HK-2 (cell line): ENCODE measurements around the gene OR4D11.
A peak's percentile ranks its signal among the peaks of the same experiment; 100 is the strongest.

ENCODE experiments used
- DNase-seq: peaks from one replicate; pipeline ENCODE4 v3.0.0-alpha.2; 2018; ENCODE audit not compliant: unreplicated experiment

The OR4D11 gene

DNA sequence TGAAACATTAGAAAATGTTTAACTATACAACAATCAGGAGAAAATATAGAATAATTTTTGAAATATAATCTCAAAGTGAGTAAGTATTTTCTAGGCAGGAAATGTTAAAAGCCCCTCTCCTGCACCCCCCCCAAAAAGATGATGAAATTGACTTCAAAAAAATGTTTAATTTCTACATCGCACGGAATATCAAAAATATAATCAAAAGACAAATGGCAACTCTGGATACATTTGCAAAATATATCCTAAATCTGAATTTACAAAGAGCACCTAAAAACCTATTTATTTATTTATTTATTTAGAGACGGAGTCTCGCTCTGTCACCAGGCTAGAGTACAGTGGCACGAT is 44.9 kb downstream of the OR4D11 start:
- DNase-seq, result no peak

DNA sequence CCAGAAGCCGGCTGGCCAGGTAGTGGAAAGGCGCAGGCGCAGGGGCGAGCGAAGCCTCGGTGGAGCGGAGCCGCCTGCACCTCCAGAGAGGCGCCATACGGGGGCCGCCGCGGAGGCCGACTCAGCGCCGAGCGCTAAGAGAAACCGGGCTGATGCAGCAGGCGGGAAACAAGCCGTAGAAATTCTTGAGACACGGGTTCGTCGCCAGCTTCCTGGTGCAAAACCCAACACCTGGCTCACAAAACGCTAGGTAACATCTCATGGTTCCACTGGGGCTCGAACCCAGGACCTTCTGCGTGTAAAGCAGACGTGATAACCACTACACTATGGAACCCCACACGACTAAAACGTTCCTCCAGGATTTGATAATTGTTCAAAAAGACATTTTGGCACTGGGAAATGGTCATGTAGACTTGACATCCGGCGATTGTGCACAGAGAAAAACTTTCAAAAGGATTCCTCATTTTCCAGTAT is 47.0 kb downstream of the OR4D11 start:
- peak; percentile 93 for DNase-seq

DNA sequence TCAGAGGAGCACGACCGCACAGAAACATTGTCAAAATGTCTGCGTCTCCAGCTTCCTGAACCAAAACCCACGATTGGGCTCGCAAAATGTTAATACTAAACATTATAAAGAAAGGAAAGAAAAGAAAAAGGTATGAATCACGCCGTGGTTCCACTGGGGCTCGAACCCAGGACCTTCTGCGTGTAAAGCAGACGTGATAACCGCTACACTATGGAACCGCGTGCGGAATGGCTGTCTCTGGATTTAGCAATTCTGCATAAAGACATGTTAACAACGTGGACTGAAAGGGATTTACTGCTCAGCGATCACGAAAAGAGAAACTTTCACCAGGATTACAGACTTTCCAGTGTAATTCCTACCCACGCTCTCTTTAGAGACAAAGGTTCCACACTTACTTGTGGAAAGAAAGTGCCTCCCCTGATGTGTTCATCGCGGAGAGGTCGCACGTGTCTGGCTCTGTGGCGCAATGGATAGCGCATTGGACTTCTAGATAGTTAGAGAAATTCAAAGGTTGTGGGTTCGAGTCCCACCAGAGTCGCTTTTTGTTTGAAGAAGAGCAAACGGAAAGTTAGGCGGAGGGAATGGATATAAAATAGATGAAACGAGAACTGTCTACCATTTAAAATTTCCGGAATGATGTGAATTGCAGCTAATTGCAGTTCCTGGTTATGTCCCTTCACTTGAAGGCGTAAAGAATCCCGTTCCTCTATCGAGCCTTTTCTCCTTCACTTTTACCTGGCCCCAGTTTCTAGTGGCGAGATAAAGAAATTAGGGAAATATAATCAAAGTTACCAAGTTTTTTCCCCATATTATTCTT is 47.7 kb downstream of the OR4D11 start:
- DNase-seq, result peak; percentile 83

DNA sequence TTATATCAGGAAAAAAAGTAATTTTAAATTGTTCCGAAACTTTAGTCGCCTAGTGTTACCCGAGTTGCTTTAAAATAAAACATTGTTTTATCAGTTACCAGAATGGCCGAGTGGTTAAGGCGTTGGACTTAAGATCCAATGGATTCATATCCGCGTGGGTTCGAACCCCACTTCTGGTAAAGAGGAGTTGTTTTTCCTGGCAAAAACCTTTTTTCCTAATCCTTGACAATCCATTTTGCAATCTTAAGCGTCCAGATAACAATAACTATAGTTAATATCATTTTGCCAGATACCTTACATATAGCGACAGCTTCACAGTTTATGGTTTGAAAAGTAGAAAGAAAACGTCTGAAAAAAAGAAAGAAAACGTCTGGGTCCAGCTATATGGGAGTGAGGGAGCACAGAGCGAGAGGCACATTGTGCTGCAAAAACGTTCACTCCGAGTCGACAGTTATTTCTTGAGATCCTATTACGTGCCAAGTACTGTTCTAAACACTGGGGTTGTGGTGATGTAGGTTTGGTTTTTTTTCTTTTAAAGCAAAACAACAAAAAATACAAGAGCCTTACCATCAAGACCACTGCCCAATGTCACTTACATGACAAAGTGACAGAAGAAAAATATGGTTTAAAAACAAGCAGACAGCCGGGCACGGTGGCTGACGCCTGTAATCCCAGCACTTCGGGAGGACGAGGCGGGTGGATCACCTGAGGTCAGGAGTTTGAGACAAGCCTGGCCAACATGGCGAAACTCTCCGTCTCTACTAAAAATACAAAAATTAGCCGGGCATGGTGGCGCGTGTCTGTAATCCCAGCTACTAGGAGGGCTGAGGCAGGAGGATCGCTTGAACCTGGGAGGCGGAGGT is 48.5 kb downstream of the OR4D11 start:
- peak; percentile 38 for DNase-seq

DNA sequence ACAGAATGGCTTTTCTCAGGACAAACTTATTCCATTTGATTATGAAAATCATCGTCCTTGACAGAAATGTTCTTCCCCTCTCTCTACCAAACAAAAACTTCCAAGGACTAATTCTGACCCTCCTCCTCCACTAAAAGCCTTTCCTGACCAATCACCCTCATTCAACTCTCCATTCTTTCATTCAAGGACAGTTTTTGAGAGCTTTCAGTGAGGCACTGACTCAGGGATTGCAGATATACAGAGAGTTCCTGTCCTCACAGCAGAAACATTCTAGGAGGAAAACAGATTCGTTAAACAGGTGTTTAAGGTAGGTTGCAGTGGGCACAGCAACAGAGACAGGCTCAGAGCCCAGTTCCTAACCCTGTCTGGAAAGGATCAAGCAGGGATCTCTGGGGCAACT is 49.5 kb downstream of the OR4D11 start:
- no peak for DNase-seq

DNA sequence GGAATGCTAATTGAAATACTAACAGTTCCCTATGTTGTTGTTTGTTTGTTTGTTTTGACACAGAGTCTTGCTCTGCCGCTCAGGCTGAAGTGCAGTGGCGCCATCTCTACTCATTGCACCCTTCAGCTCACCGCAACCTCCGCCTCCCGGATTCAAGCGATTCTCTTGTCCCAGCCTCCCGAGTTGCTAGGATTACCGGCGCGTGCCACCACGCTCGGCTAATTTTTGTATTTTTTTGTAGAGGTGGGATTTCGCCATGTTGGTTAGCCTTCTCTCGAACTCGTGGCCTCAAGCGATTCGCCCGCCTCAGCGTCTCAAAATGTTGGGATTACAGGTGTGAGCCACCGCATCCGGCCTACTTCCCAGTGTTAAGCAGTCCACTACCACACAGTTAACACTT is 49.9 kb downstream of the OR4D11 start:
- no peak for DNase-seq
